ENCODE results near the gene ASCC2. TPM values are rescaled to one million over a fixed set of nuclear protein-coding genes. Genes with fewer than 3 reads are reported as not detected.

Gene ASCC2
- total RNA-seq, 1 donor from 2014 or later, result 24.9 TPM

DNA sequence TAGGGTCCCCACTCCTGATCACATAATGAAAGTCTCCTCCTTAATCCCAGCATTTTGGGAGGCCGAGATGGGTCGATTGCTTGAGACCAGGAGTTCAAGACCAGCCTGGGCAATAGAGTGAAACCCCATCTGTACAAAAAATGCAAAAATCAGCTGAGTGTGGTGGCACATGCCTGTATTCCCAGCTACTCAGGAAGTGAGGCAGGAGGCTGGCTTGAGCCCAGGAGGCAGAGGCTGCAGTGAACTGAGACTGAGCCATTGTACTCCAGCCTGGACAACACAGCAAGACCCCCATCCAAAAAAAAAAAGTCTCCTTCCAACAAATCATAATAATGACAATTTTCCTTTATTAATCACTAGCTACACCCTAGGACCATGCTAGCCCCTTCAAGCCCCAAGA lies 86.4 kb downstream of the ASCC2 start:
- intact Hi-C loops (cut with DNase I), result no loop called here

DNA sequence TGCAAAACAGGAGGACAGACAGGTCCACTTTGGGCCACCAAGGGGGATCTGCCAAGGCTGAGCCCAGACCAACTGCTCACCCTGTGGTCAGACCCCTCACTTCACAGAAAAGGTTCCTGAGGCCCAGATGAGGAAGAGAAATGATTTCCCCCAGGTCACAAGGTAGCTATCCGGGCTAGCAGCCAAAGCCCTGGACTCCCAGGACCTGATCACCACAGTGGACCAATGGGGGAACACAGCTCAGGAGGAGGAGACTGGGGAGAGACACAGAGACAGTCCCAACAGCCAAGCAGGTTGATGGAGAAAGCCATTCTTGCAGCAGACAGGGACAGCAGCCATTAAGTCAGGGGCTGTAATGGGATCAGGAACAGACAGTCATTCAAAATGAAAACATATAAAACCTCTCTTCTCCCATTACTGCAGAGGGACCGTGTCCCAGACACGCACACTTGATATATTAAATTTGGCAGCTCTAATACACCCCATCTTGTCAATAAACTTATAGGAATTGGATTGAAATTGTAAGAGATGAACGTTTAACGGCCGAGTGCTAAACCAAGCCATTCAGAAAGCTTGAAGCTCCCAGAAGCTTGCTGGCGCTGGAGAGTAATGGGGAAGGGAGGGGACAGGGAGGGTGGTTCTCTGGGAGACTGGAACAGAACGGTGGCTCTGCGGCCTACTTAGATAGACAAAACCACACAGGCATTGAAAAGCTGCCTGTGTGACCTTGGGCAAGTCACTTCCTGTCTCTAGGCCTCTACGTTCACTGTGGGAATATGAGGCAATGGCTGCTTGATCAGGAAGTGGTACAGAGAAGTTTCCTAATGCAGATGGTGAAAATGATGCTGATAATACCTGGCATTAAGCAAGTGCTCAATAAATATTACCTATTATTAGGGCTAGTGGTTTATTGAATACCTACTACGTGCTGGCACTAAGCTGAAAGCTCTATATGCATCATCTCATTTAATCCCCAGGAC lies 87.2 kb downstream of the ASCC2 start:
- Histone ChIP-seq H3K27ac (no peak overlapping the region), H3K9me3 (no peaks in the 10 kb centered on the region), H3K4me1 (no peaks in the 10 kb centered on the region), H3K36me3 (peaks cover 23 to 51% of the 10 kb centered on the region in 2 donors), H3K27me3 (no peaks in the 10 kb centered on the region), H3K4me3 (no peak overlapping the region)
- DNase-seq (ENCODE audit: low spot score in 2 of 2), result no peak
- intact Hi-C loops (cut with DNase I), result no loop called here
- TF ChIP-seq, protein P1, sequence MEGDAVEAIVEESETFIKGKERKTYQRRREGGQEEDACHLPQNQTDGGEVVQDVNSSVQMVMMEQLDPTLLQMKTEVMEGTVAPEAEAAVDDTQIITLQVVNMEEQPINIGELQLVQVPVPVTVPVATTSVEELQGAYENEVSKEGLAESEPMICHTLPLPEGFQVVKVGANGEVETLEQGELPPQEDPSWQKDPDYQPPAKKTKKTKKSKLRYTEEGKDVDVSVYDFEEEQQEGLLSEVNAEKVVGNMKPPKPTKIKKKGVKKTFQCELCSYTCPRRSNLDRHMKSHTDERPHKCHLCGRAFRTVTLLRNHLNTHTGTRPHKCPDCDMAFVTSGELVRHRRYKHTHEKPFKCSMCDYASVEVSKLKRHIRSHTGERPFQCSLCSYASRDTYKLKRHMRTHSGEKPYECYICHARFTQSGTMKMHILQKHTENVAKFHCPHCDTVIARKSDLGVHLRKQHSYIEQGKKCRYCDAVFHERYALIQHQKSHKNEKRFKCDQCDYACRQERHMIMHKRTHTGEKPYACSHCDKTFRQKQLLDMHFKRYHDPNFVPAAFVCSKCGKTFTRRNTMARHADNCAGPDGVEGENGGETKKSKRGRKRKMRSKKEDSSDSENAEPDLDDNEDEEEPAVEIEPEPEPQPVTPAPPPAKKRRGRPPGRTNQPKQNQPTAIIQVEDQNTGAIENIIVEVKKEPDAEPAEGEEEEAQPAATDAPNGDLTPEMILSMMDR (IDR thresholded peaks at IDR 0.05), result no peak

More for the DNA sequence above, 86.4 kb downstream of the ASCC2 start:
- Histone ChIP-seq H3K4me1 (no peaks in the 10 kb centered on the region), H3K36me3 (peaks cover 17 to 43% of the 10 kb centered on the region in 2 donors), H3K9me3 (no peaks in the 10 kb centered on the region), H3K27me3 (no peaks in the 10 kb centered on the region), H3K4me3 (no peak overlapping the region), H3K27ac (no peak overlapping the region)
- no peak for DNase-seq (ENCODE audit: low spot score in 2 of 2)
- TF ChIP-seq, protein P1 (IDR thresholded peaks at IDR 0.05), result no peak

DNA sequence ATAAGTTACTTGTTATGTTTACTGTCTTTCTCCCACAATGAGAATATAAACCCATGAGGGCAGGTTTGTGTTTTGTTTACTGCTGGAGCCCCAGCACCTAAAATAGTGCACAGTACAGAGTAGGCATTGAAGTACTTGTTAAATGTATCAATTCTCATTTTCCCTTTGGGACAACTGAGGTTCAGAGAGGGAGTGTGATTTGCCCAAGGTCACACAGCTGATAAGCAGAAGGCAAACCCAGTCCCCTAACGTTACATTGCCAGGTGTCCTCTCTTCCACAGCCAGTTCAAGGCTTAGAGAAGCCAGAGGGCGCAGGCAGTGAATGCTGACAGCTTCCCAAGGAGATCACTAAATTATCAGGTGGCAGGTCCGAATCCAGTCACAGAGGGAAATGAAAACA lies 88.0 kb downstream of the ASCC2 start:
- H3K4me3 ChIP-seq, result no peak overlapping the region
- no peak for DNase-seq (ENCODE audit: low spot score in 2 of 2)
- H3K36me3 ChIP-seq, result peaks cover 25 to 59% of the 10 kb centered on the region in 2 donors
- no peak overlapping the region for H3K27ac ChIP-seq
- no peaks in the 10 kb centered on the region for H3K4me1 ChIP-seq
- TF ChIP-seq, protein P1 (IDR thresholded peaks at IDR 0.05), result no peak
- intact Hi-C loops (cut with DNase I), result no loop called here
- H3K27me3 ChIP-seq, result no peaks in the 10 kb centered on the region
- H3K9me3 ChIP-seq, result no peaks in the 10 kb centered on the region

DNA sequence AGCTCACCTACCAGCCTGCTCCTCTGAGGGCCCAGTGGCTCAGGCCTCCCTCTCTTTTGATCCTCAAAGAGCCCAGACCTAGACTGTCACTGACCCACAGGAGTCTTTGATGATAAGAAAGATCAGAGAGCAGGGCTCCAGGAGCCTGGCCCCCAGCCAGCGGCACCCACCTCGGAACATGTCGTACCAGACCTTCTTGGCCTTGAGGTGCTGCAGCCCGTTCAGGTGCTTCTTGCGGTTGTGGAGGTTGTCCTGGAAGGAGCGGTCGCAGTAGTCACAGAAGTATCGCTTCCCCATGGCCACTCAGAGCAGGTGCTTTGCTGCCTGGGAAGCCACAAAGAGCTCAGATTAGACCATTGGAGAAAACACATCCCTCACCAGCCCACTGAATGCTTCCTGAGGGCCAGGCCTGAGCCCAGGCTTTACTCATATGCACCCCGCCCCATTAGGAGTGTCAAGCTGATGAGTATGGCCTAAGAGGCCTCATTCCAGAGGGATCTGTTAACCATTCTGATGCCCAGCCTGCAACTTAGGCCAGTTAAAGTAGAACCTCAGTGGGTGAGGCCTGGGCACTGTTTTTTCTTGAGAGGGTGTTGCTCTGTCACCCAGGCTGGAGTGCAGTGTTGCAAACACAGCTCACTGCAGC lies 89.7 kb downstream of the ASCC2 start:
- no peaks in the 10 kb centered on the region for H3K4me1 ChIP-seq
- no peak overlapping the region for H3K4me3 ChIP-seq
- H3K27ac ChIP-seq, result no peak overlapping the region
- intact Hi-C loops (cut with DNase I), result no loop called here
- DNase-seq (ENCODE audit: low spot score in 2 of 2), result no peak
- H3K27me3 ChIP-seq, result no peaks in the 10 kb centered on the region
- TF ChIP-seq, protein P1 (IDR thresholded peaks at IDR 0.05), result no peak
- peaks cover 25 to 55% of the 10 kb centered on the region in 2 donors for H3K36me3 ChIP-seq
- H3K9me3 ChIP-seq, result no peaks in the 10 kb centered on the region

DNA sequence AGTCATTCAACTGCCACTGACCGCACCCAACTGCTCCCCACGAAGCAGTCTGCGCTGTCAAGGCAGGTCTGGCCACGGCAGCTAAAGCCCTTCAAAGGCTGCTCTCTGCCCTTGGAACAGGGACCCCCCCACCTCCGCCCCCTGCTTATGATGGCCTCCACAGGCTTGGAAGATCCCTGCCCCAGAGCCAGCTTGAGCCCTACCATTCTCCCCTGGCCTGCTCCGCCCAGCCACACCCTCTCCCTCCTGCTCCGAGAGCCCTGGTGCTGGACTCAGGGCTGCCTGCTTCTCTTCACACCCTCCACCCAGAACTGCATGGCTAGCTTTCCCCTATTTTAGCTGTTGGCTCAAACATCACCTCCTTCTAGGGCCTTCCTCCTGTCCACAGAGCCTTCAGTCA lies 90.2 kb downstream of the ASCC2 start:
- H3K4me3 ChIP-seq, result no peak overlapping the region
- H3K9me3 ChIP-seq, result no peaks in the 10 kb centered on the region
- no peaks in the 10 kb centered on the region for H3K27me3 ChIP-seq
- no peaks in the 10 kb centered on the region for H3K4me1 ChIP-seq
- no peak for DNase-seq (ENCODE audit: low spot score in 2 of 2)
- H3K36me3 ChIP-seq, result peaks cover 25 to 56% of the 10 kb centered on the region in 2 donors
- no peak overlapping the region for H3K27ac ChIP-seq
- TF ChIP-seq, protein P1 (IDR thresholded peaks at IDR 0.05), result no peak
- intact Hi-C loops (cut with DNase I), result no loop called here
